Natural killer cell (primary cell): ENCODE measurements around the gene ADGRL2. TPM values are rescaled to one million over a fixed set of nuclear protein-coding genes. Genes with fewer than 3 reads are reported as not detected.

ENCODE experiments used
- ATAC-seq, 3 donors: fragments of 150-1000 bp in 2 of 3; fragments of 200-7000 bp in 1 of 3; cut with Tn5 transposase; 1 replicate in 1 of 3; 2 replicates in 2 of 3; pipeline ENCODE4 v1.10.0; 2021; ENCODE audit warnings: mild to moderate bottlenecking in 2 of 3, moderate library complexity in 2 of 3
- DNase-seq, 2 donors: peaks; one replicate each; pipeline versions ENCODE4 v3.0.0 to v3.0.0-alpha.2; 2013 to 2021; ENCODE audit warnings: mixed read lengths in 1 of 2
- H3K27ac ChIP-seq: one replicate; pipeline ENCODE4 v1.5.1; 2013; ENCODE audit warnings: mild to moderate bottlenecking, low read length
- H3K27me3 ChIP-seq: one replicate; pipeline ENCODE4 v1.6.1; 2013; ENCODE audit warnings: low read length; ENCODE audit not compliant: control insufficient read depth, insufficient read depth
- H3K36me3 ChIP-seq: one replicate; pipeline ENCODE4 v1.6.1; 2013; ENCODE audit warnings: low read length; ENCODE audit not compliant: control insufficient read depth, insufficient read depth
- H3K4me1 ChIP-seq: one replicate; pipeline ENCODE4 v1.6.1; 2013; ENCODE audit warnings: low read length; ENCODE audit not compliant: control insufficient read depth, insufficient read depth
- H3K4me3 ChIP-seq: one replicate; pipeline ENCODE4 v1.5.1; 2013; ENCODE audit warnings: low read length
- H3K9me3 ChIP-seq: one replicate; pipeline ENCODE4 v1.6.1; 2013; ENCODE audit warnings: low read length; ENCODE audit not compliant: control insufficient read depth, insufficient read depth
- H3K27ac Mint-ChIP-seq, 2 donors: one replicate each; pipeline ENCODE4 v1.8.0; 2022; ENCODE audit warnings: mild to moderate bottlenecking in 2 of 2, mixed read lengths in 2 of 2, moderate library complexity in 1 of 2
- H3K27me3 Mint-ChIP-seq, 2 donors: one replicate each; pipeline ENCODE4 v1.8.0; 2022; ENCODE audit warnings: low read depth in 2 of 2, mixed read lengths in 2 of 2
- H3K36me3 Mint-ChIP-seq: one replicate; pipeline ENCODE4 v1.8.0; 2022; ENCODE audit warnings: mixed read lengths
- H3K4me1 Mint-ChIP-seq, 2 donors: one replicate each; pipeline ENCODE4 v1.8.0; 2022; ENCODE audit warnings: mixed read lengths in 2 of 2
- H3K4me3 Mint-ChIP-seq: one replicate; pipeline ENCODE4 v1.8.0; 2022; ENCODE audit warnings: mild to moderate bottlenecking, moderate library complexity, mixed read lengths
- H3K9me3 Mint-ChIP-seq, 2 donors: one replicate each; pipeline ENCODE4 v1.8.0; 2022; ENCODE audit warnings: mixed read lengths in 2 of 2
- WGBS: methylation state at CpG from one replicate; pipeline ENCODE4 v1.1.7; 2013; ENCODE audit warnings: missing lambda C conversion rate; ENCODE audit not compliant: insufficient coverage; 5-methylcytosine and 5-hydroxymethylcytosine counted together
- intact Hi-C: fragments of 100-400 bp; cut with micrococcal nuclease; formaldehyde crosslinking; loops from one replicate; pipeline ENCODE4 v1.14.2; 2022
- total RNA-seq, 4 donors: library from RNA; stranded (reverse); fragments of 120-200 nt in 1 of 4; gene quantifications; one replicate each; pipeline versions ENCODE4 v1.2.3 to v1.2.4, GENCODE V29; 2013 to 2022
- TF ChIP-seq, protein P1 (sequence below): fragments of 200-600 bp; IDR thresholded peaks from one replicate; pipeline ENCODE4 v1.8.0; 2022; ENCODE audit warnings: antibody characterized with exemption

The ADGRL2 gene
- total RNA-seq, 3 donors from 2014 or later (not counting 1 experiment from before 2014, with no cell fraction given), result not detected

DNA sequence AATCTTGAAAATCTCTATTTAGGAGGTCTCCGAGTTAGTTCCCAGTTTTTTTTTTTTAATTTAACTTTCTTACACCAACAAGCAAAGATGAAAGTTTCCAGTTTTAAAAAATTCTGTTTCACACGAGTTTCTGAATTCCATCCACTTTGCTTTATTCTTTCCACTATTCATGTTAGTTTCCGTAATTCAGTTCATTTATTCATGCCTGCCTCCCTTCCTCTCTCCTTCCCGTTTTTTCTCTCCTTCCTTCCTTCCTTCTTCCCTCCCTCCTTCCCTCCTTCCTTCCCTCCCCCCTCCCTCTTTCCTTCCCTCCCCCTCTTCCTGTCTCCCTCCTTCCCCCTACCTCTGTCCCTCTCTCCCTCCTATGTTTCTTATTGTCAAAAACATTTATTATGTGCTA lies 22.3 kb downstream of the ADGRL2 start:
- Histone ChIP-seq H3K4me1 (no peaks in the 10 kb centered on the region), H3K9me3 (no peaks in the 10 kb centered on the region), H3K4me3 (no peak overlapping the region), H3K36me3 (no peaks in the 10 kb centered on the region), H3K27me3 (no peaks in the 10 kb centered on the region), H3K27ac (no peak overlapping the region)
- H3K9me3 Mint-ChIP-seq, result peaks cover 8 to 9% of the 10 kb centered on the region in 2 donors
- H3K27me3 Mint-ChIP-seq, result no peaks in the 10 kb centered on the region
- H3K27ac Mint-ChIP-seq, result no peak overlapping the region
- H3K4me1 Mint-ChIP-seq, result no peaks in the 10 kb centered on the region
- H3K4me3 Mint-ChIP-seq, result no peak overlapping the region
- TF ChIP-seq, protein P1, sequence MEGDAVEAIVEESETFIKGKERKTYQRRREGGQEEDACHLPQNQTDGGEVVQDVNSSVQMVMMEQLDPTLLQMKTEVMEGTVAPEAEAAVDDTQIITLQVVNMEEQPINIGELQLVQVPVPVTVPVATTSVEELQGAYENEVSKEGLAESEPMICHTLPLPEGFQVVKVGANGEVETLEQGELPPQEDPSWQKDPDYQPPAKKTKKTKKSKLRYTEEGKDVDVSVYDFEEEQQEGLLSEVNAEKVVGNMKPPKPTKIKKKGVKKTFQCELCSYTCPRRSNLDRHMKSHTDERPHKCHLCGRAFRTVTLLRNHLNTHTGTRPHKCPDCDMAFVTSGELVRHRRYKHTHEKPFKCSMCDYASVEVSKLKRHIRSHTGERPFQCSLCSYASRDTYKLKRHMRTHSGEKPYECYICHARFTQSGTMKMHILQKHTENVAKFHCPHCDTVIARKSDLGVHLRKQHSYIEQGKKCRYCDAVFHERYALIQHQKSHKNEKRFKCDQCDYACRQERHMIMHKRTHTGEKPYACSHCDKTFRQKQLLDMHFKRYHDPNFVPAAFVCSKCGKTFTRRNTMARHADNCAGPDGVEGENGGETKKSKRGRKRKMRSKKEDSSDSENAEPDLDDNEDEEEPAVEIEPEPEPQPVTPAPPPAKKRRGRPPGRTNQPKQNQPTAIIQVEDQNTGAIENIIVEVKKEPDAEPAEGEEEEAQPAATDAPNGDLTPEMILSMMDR, result no peak
- 83% methylated on average over 4 of the region's 4 CpGs for WGBS
- H3K36me3 Mint-ChIP-seq, result no peaks in the 10 kb centered on the region
- ATAC-seq (no peak), DNase-seq (no peak)
- intact Hi-C loops, result no loop called here

DNA sequence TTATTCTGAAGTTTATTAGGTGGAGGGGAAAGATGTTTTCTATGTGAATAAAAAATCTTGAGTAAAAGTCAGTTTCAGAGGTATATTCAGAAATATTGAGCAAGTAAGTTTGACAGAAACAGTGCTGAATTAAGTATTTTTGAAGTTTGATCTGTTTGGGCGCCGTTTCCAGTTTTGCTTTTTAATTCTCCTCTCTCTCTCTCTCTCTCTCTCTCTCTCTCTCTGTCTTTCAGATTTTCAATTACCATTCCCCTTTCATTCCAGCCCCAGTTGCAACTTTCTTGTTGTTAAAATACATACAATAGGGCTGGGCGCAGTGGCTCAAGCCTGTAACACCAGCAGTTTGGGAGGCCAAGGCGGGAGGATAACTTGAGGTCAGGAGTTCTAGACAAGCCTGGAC lies 24.0 kb downstream of the ADGRL2 start:
- no peak for DNase-seq
- Mint-ChIP-seq H3K4me3 (no peak overlapping the region), H3K9me3 (peaks cover 3 to 5% of the 10 kb centered on the region in 2 donors), H3K4me1 (no peaks in the 10 kb centered on the region), H3K36me3 (no peaks in the 10 kb centered on the region), H3K27ac (no peak overlapping the region), H3K27me3 (no peaks in the 10 kb centered on the region)
- Histone ChIP-seq H3K36me3 (no peaks in the 10 kb centered on the region), H3K4me3 (no peak overlapping the region), H3K4me1 (no peaks in the 10 kb centered on the region), H3K27ac (no peak overlapping the region), H3K27me3 (no peaks in the 10 kb centered on the region), H3K9me3 (no peaks in the 10 kb centered on the region)
- no peak for ATAC-seq
- WGBS, result 95% methylated on average over 3 of the region's 4 CpGs
- TF ChIP-seq, protein P1, result no peak
- intact Hi-C loops, result no loop called here

DNA sequence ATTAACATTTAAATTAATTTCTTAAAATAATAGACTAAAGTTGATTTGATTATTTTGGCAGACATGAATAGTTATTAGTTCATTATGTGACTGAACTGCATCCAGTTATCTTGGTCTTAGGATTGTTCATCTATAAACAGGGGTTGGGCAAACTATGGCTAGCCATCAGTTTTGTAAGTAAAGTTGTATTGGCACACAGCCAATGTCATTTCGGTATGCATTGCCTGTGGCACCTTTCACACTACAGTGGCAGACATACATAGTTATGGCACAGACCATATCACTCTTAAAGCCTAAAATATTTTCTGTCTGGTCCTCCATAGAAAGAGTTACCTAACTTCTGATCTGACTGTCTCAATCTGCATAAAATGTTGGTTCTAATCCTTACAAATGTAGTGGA lies 27.2 kb downstream of the ADGRL2 start:
- Histone ChIP-seq H3K27me3 (no peaks in the 10 kb centered on the region), H3K9me3 (no peaks in the 10 kb centered on the region), H3K4me1 (no peaks in the 10 kb centered on the region), H3K36me3 (no peaks in the 10 kb centered on the region), H3K27ac (no peak overlapping the region), H3K4me3 (no peak overlapping the region)
- 83% methylated on average over 1 of the region's 1 CpG for WGBS
- TF ChIP-seq, protein P1, result no peak
- H3K4me1 Mint-ChIP-seq, result no peaks in the 10 kb centered on the region
- H3K4me3 Mint-ChIP-seq, result no peak overlapping the region
- no peaks in the 10 kb centered on the region for H3K27me3 Mint-ChIP-seq
- H3K36me3 Mint-ChIP-seq, result no peaks in the 10 kb centered on the region
- peaks cover 3 to 5% of the 10 kb centered on the region in 2 donors for H3K9me3 Mint-ChIP-seq
- ATAC-seq (no peak), DNase-seq (no peak)
- no peak overlapping the region for H3K27ac Mint-ChIP-seq
- intact Hi-C loops, result no loop called here

DNA sequence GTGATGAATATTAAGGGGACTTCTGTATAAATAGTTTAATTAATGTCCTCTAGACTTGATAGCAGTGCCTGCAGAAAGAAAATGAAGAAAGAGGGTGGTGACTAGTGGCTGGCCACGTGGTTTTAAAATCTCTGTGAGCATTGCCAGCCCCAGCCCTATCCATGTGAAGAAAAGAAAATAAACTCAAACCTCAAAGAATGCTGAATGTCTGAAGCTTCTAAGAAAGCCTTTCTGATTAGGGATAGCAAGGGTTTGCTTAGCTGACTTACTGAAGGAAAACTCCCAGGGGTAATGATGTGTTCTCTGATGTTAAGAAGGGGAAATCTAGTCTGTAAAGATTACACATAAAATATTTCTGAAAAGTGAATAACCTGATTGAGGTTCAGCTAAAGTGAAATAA lies 31.8 kb downstream of the ADGRL2 start:
- Histone ChIP-seq H3K4me1 (no peaks in the 10 kb centered on the region), H3K9me3 (no peaks in the 10 kb centered on the region), H3K27me3 (no peaks in the 10 kb centered on the region), H3K27ac (no peak overlapping the region), H3K36me3 (no peaks in the 10 kb centered on the region), H3K4me3 (no peak overlapping the region)
- Mint-ChIP-seq H3K27ac (no peak overlapping the region), H3K4me1 (no peaks in the 10 kb centered on the region), H3K36me3 (peaks cover 7% of the 10 kb centered on the region), H3K27me3 (no peaks in the 10 kb centered on the region), H3K4me3 (no peak overlapping the region), H3K9me3 (peaks cover 0 to 2% of the 10 kb centered on the region in 2 donors)
- ATAC-seq (no peak), DNase-seq (no peak)
- TF ChIP-seq, protein P1, result no peak
- intact Hi-C loops, result no loop called here
- no CpG with 5 or more reads among the region's 1 CpG for WGBS
